Left renal cortex interstitium (tissue), 4 donors: ENCODE measurements around the gene HNRNPF. TPM values are rescaled to one million over a fixed set of nuclear protein-coding genes. Genes with fewer than 3 reads are reported as not detected.
A peak's percentile ranks its signal among the peaks of the same experiment; 100 is the strongest.
"Not testable (repeated sequence)": the region's sequence is repeated elsewhere in the genome, so short reads cannot be mapped to it uniquely, and the experiment has no call there.

Experiments
- DNase-seq, 4 donors: peaks; one replicate each; pipeline ENCODE4 v3.0.0-alpha.2; 2013; ENCODE audit warnings: low read depth in 4 of 4, low spot score in 2 of 4, missing footprints in 1 of 4
- polyA plus RNA-seq, 4 donors: library from polyadenylated mRNA; unstranded; fragments of 120-200 nt; gene quantifications; one replicate each; pipeline ENCODE4 v1.2.1, GENCODE V29; 2013; ENCODE audit not compliant: insufficient read length in 4 of 4

Gene HNRNPF
- polyA plus RNA-seq, 4 donors: 212 to 228 (median 222) TPM

- DNase-seq: no peak
Measured at GRCh38 chr10:43353495-43354329, 55.3 kb downstream of the HNRNPF start.

- no peak for DNase-seq
Measured at GRCh38 chr10:43352951-43353350, 56.0 kb downstream of the HNRNPF start.

GRCh38 chr10:43351301-43351700, 57.7 kb downstream of the HNRNPF start:
- no peak for DNase-seq

- no peak for DNase-seq
Measured at GRCh38 chr10:43350686-43351085, 58.3 kb downstream of the HNRNPF start.

- no peak for DNase-seq
Measured at GRCh38 chr10:43350156-43350555, 58.8 kb downstream of the HNRNPF start.

- DNase-seq: peak in 3 of 4 donors; percentile 63 to 81 (median 65)
Measured at GRCh38 chr10:43348511-43349312, 60.3 kb downstream of the HNRNPF start.

- DNase-seq: no peak
Measured at GRCh38 chr10:43347997-43348396, 61.0 kb downstream of the HNRNPF start.

- no peak for DNase-seq
Measured at GRCh38 chr10:43344051-43344450, 64.9 kb downstream of the HNRNPF start.

- no peak for DNase-seq
Measured at GRCh38 chr10:43343126-43343525, 65.9 kb downstream of the HNRNPF start.

- DNase-seq: no peak
Measured at GRCh38 chr10:43342279-43343125, 66.5 kb downstream of the HNRNPF start.

GRCh38 chr10:43341450-43341849, 67.5 kb downstream of the HNRNPF start:
- DNase-seq: no peak

- no peak for DNase-seq
Measured at GRCh38 chr10:43340619-43341018, 68.4 kb downstream of the HNRNPF start.

- DNase-seq: no peak
Measured at GRCh38 chr10:43340101-43340500, 68.9 kb downstream of the HNRNPF start.

- no peak for DNase-seq
Measured at GRCh38 chr10:43339136-43339535, 69.8 kb downstream of the HNRNPF start.

- DNase-seq: no peak
Measured at GRCh38 chr10:43338117-43338516, 70.9 kb downstream of the HNRNPF start.

- not testable (repeated sequence) for DNase-seq
Measured at GRCh38 chr10:43337536-43337935, 71.5 kb downstream of the HNRNPF start.

- no peak for DNase-seq
Measured at GRCh38 chr10:43336641-43337318, 72.2 kb downstream of the HNRNPF start.

- no peak for DNase-seq
Measured at GRCh38 chr10:43336061-43336460, 72.9 kb downstream of the HNRNPF start.
